GM21619 (cell line): ENCODE results near the gene ATPAF1.

Experiments
- ATAC-seq: cut with Tn5 transposase; IDR thresholded peaks from one replicate; pipeline ENCODE4 v1.9.1; 2021; ENCODE audit not compliant: unreplicated experiment

The ATPAF1 gene

GRCh38 chr1:46617108-46617800, 50.9 kb downstream of the ATPAF1 start:
- ATAC-seq, result no peak

- peak; percentile 57 for ATAC-seq
These were observed 51.7 kb downstream of the ATPAF1 start, which contains the start of gene MOB3C for GRCh38 chr1:46616277-46617107. Gene MOB3C, minus strand, starts transcription at chr1:46616811. Its CDS starts 3,490 bp downstream, at chr1:46613321.

- ATAC-seq, result no peak
These were observed 52.4 kb downstream of the ATPAF1 start for GRCh38 chr1:46615735-46616134.

- no peak for ATAC-seq
These were observed 53.1 kb downstream of the ATPAF1 start for GRCh38 chr1:46615088-46615487.

GRCh38 chr1:46614604-46614984, 53.6 kb downstream of the ATPAF1 start:
- ATAC-seq, result no peak

- ATAC-seq, result peak; percentile 43
These were observed 54.2 kb downstream of the ATPAF1 start for GRCh38 chr1:46613661-46614603.

- ATAC-seq, result no peak
These were observed 55.1 kb downstream of the ATPAF1 start for GRCh38 chr1:46612937-46613660.

GRCh38 chr1:46611691-46612221, 56.4 kb downstream of the ATPAF1 start:
- no peak for ATAC-seq

- ATAC-seq, result no peak
These were observed 60.6 kb downstream of the ATPAF1 start for GRCh38 chr1:46607345-46608130.

- no peak for ATAC-seq
These were observed 61.8 kb downstream of the ATPAF1 start for GRCh38 chr1:46606255-46606965.

GRCh38 chr1:46605232-46605631, 62.9 kb downstream of the ATPAF1 start:
- ATAC-seq, result no peak

- peak; percentile 91 for ATAC-seq
These were observed 64.2 kb downstream of the ATPAF1 start, which contains the start of gene MKNK1 for GRCh38 chr1:46603858-46604549. Gene MKNK1, minus strand, starts transcription at chr1:46604268. Its CDS starts 20,941 bp downstream, at chr1:46583327.

GRCh38 chr1:46603481-46603857, 64.7 kb downstream of the ATPAF1 start:
- no peak for ATAC-seq

- no peak for ATAC-seq
These were observed 66.7 kb downstream of the ATPAF1 start for GRCh38 chr1:46601257-46602007.

- no peak for ATAC-seq
These were observed 68.8 kb downstream of the ATPAF1 start for GRCh38 chr1:46599059-46599970.

GRCh38 chr1:46596846-46597245, 71.3 kb downstream of the ATPAF1 start:
- ATAC-seq, result no peak
